Upper lobe of left lung (tissue), 4 donors: ENCODE measurements around the gene FDCSP.

ENCODE experiments used
- POLR2A ChIP-seq, 4 donors: fragments of 450-650 bp; IDR thresholded peaks; one replicate each; pipeline ENCODE4 v1.5.1; 2016 to 2017; ENCODE audit warnings: antibody characterized with exemption in 4 of 4, mild to moderate bottlenecking in 2 of 4
- TF ChIP-seq, protein P1 (sequence below), 6 experiments: fragments of 450-650 bp in 4 of 6; fragments of 200-600 bp in 2 of 6; sonication (generic) in 2 of 6; IDR thresholded peaks; one replicate each; pipeline ENCODE4 v1.5.1; 2016 to 2019; ENCODE audit warnings: antibody characterized with exemption in 6 of 6

- TF ChIP-seq, protein P1, sequence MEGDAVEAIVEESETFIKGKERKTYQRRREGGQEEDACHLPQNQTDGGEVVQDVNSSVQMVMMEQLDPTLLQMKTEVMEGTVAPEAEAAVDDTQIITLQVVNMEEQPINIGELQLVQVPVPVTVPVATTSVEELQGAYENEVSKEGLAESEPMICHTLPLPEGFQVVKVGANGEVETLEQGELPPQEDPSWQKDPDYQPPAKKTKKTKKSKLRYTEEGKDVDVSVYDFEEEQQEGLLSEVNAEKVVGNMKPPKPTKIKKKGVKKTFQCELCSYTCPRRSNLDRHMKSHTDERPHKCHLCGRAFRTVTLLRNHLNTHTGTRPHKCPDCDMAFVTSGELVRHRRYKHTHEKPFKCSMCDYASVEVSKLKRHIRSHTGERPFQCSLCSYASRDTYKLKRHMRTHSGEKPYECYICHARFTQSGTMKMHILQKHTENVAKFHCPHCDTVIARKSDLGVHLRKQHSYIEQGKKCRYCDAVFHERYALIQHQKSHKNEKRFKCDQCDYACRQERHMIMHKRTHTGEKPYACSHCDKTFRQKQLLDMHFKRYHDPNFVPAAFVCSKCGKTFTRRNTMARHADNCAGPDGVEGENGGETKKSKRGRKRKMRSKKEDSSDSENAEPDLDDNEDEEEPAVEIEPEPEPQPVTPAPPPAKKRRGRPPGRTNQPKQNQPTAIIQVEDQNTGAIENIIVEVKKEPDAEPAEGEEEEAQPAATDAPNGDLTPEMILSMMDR (IDR thresholded peaks at IDR 0.05), result no peak
- TF ChIP-seq POLR2A (IDR thresholded peaks at IDR 0.05), result no peak
Measured at GRCh38 chr4:70190579-70190978, 35.3 kb upstream of the FDCSP start.
